Endothelial cell of umbilical vein (primary cell): ENCODE data around the gene TKFC. TPM values are rescaled to one million over a fixed set of nuclear protein-coding genes. Genes with fewer than 3 reads are reported as not detected.

ENCODE experiments used
- BruUV-seq: library from RNA; stranded (reverse); fragments of 400-500 nt; replicated peaks from 2 replicates; lab custom pipeline; 2021; lab: Mats Ljungman, UMichigan
- CTCF ChIA-PET: fragments of 300-600, 350-600 bp; sonication (Branson Sonifier 250); formaldehyde crosslinking; loops from one replicate; lab custom pipeline; 2021; ENCODE audit warnings: antibody characterized with exemption, inconsistent platforms; lab: Charles Lee
- POLR2A ChIA-PET: fragments of 300-600, 350-600 bp; sonication (Branson Sonifier 250); formaldehyde crosslinking; loops from one replicate; lab custom pipeline; 2021; ENCODE audit warnings: antibody characterized with exemption, inconsistent platforms; lab: Charles Lee
- DNase-seq: peaks from one replicate; pipeline ENCODE4 v3.0.0-alpha.2; 2011; ENCODE audit warnings: low read depth, low spot score
- FAIRE-seq: peaks from 2 replicates; lab custom pipeline; 2011; peaks lifted over from hg19 to GRCh38; lab: Jason Lieb, UNC
- H2AFZ ChIP-seq: 2 replicates; pipeline ENCODE4 v1.6.0; 2012; ENCODE audit warnings: low read depth, low read length, control low read depth, inconsistent platforms
- H3K27ac ChIP-seq: 2 replicates; pipeline ENCODE4 v1.5.1; 2011; ENCODE audit warnings: low read depth, mild to moderate bottlenecking, control low read depth, low read length, moderate library complexity; ENCODE audit not compliant: insufficient read depth
- H3K27me3 ChIP-seq, 2 experiments: 2 replicates each; pipeline versions ENCODE4 v1.6.0 to v1.6.1; 2011; ENCODE audit warnings: low read length in 2 of 2, mixed read lengths in 1 of 2; ENCODE audit not compliant: control insufficient read depth in 2 of 2, insufficient read depth in 2 of 2
- H3K36me3 ChIP-seq, 2 experiments: 2 replicates in 1 of 2; 3 replicates in 1 of 2; pipeline ENCODE4 v1.5.1; 2011; ENCODE audit warnings: low read length in 2 of 2, mild to moderate bottlenecking in 1 of 2, moderate library complexity in 1 of 2; ENCODE audit not compliant: control insufficient read depth in 2 of 2, insufficient read depth in 2 of 2; ENCODE audit errors: extremely low read depth in 1 of 2
- H3K4me1 ChIP-seq: 3 replicates; pipeline ENCODE4 v1.5.1; 2011; ENCODE audit warnings: mild to moderate bottlenecking, low read length; ENCODE audit not compliant: control insufficient read depth, insufficient read depth; ENCODE audit errors: extremely low read depth
- H3K4me2 ChIP-seq: 2 replicates; pipeline ENCODE4 v1.6.1; 2011; ENCODE audit warnings: low read length, control low read depth, mixed read lengths; ENCODE audit not compliant: insufficient read depth
- H3K4me3 ChIP-seq, 3 experiments: fragments of 200-600 bp in 1 of 3; sonication (generic), shearing (Covaris generic) in 1 of 3; replicated peaks in 1 of 3; 2 replicates each; pipeline ENCODE4 v1.5.1; 2011 to 2016; ENCODE audit warnings: control low read depth in 3 of 3, low read length in 3 of 3, mild to moderate bottlenecking in 2 of 3, inconsistent platforms in 1 of 3, low read depth in 1 of 3, moderate library complexity in 1 of 3; ENCODE audit not compliant: insufficient read depth in 1 of 3
- H3K79me2 ChIP-seq: 2 replicates; pipeline ENCODE4 v1.6.0; 2012; ENCODE audit warnings: low read length, inconsistent platforms; ENCODE audit not compliant: control insufficient read depth, insufficient read depth
- H3K9ac ChIP-seq: replicated peaks from 2 replicates; pipeline ENCODE3; 2011; ENCODE audit warnings: low read length, control low read depth; ENCODE audit not compliant: insufficient read depth; ENCODE audit errors: extremely low read depth
- H3K9me1 ChIP-seq: replicated peaks from 3 replicates; pipeline ENCODE4 v1.6.0; 2011; ENCODE audit warnings: mild to moderate bottlenecking, low read length; ENCODE audit not compliant: control insufficient read depth, insufficient read depth; ENCODE audit errors: extremely low read depth
- H3K9me3 ChIP-seq: replicated peaks from 2 replicates; pipeline ENCODE4 v1.5.1; 2012; ENCODE audit warnings: low read length, inconsistent platforms; ENCODE audit not compliant: control insufficient read depth, insufficient read depth
- H4K20me1 ChIP-seq: replicated peaks from 2 replicates; pipeline ENCODE3; 2011; ENCODE audit warnings: mild to moderate bottlenecking, low read length; ENCODE audit not compliant: control insufficient read depth, insufficient read depth; ENCODE audit errors: extremely low read depth
- EZH2 ChIP-seq: IDR thresholded peaks from 2 replicates; pipeline ENCODE4 v1.6.1; 2012; ENCODE audit warnings: borderline replicate concordance, low read depth, mild to moderate bottlenecking, moderate library complexity, low read length, inconsistent platforms; ENCODE audit not compliant: severe bottlenecking
- FOS ChIP-seq: IDR thresholded peaks from 2 replicates; pipeline ENCODE4 v1.6.1; 2011; ENCODE audit warnings: mild to moderate bottlenecking, low read length, moderate library complexity, borderline replicate concordance; ENCODE audit not compliant: insufficient read depth
- GATA2 ChIP-seq: IDR thresholded peaks from 2 replicates; pipeline ENCODE4 v1.7.0; 2011; ENCODE audit warnings: low read depth, mild to moderate bottlenecking, moderate library complexity, mixed read lengths, low read length; ENCODE audit not compliant: insufficient read length, insufficient read depth
- JUN ChIP-seq: IDR thresholded peaks from 2 replicates; pipeline ENCODE4 v1.6.1; 2011; ENCODE audit warnings: borderline replicate concordance, low read depth; ENCODE audit not compliant: insufficient read length, insufficient read depth
- MYC ChIP-seq: IDR thresholded peaks from one replicate; pipeline ENCODE4 v1.6.1; 2011; ENCODE audit warnings: mild to moderate bottlenecking, low read depth, low read length
- POLR2A ChIP-seq: IDR thresholded peaks from 2 replicates; pipeline ENCODE4 v1.6.1; 2012; ENCODE audit warnings: low read depth, mild to moderate bottlenecking, control low read depth, low read length
- POLR2AphosphoS5 ChIP-seq: IDR thresholded peaks from 2 replicates; pipeline ENCODE4 v1.6.1; 2012; ENCODE audit warnings: low read depth, mild to moderate bottlenecking, control low read depth, low read length, moderate library complexity; ENCODE audit not compliant: insufficient read depth
- dilution Hi-C: fragments of 300-500 bp; cut with MboI; formaldehyde crosslinking; loops from one replicate; pipeline ENCODE4 v1.15.0; 2019; ENCODE audit warnings: low sequenced_read_pairs; ENCODE audit not compliant: extremely low pct_ligation_motif_present
- intact Hi-C: fragments of 100-400 bp; cut with micrococcal nuclease; formaldehyde crosslinking; loops from one replicate; pipeline ENCODE4 v1.10.0; 2022
- polyA plus RNA-seq, 4 experiments: library from polyadenylated mRNA; depleted of rRNA in 3 of 4; stranded (reverse) in 3 of 4; unstranded in 1 of 4; fragments of >200 nt; gene quantifications; 2 replicates each; pipeline versions ENCODE4 v1.2.1 to v1.2.3, GENCODE V29; 2011 to 2012; ENCODE audit warnings: missing spikeins in 1 of 4
- total RNA-seq: library from RNA; stranded (reverse); gene quantifications from 2 replicates; pipeline ENCODE4 v1.2.3, GENCODE V29; 2021
- TF ChIP-seq, protein P1 (sequence below), 2 donors: IDR thresholded peaks; 1 replicate in 1 of 2; 2 replicates in 1 of 2; pipeline ENCODE4 v1.5.1; 2011; ENCODE audit warnings: low read length in 2 of 2, mild to moderate bottlenecking in 2 of 2, moderate library complexity in 2 of 2, control low read depth in 1 of 2, inconsistent platforms in 1 of 2, low read depth in 1 of 2; ENCODE audit not compliant: insufficient read depth in 1 of 2; ENCODE audit errors: extremely low read depth in 1 of 2
- TF ChIP-seq, protein P2 (sequence below): IDR thresholded peaks from 2 replicates; pipeline ENCODE4 v1.6.1; 2011; ENCODE audit not compliant: insufficient read depth, insufficient read length

TKFC gene
- total and polyA plus RNA-seq, 2 donors (not counting 3 experiments of a cell fraction or from before 2014, with no cell fraction given) = 30.8 to 31.7 TPM

DNA sequence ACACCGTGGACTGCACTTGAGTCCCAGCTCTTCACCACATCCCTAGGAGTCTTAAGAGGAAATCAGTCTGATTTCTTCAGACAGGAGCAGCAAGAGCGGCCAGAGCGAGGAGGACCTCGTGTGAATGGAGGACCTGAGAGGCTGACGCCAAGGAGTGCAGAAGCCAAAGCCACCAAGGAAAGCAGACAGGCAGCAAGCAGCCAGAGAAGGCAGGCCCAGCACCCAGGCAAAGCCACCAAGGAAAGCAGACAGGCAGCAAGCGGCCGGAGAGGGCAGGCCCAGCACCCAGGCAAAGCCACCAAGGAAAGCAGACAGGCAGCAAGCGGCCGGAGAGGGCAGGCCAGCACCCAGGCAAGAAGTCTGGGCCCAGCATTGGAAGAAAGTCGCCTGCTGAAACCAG is 16.9 kb downstream of the TKFC start:
- FAIRE-seq (no peak), DNase-seq (no peak)
- H3K4me1 ChIP-seq = peaks cover 14% of the 10 kb centered on the region
- H3K9me1 ChIP-seq = no peaks in the 10 kb centered on the region
- ChIA-PET CTCF (interaction anchor here (0.6 to 2.2 kb wide), 2 partner anchors 10 to 36 kb away, joined by 3 to 6 read pairs; no protein-coding TSS in a partner anchor), POLR2A (no interaction called here)
- dilution Hi-C loops (no loop called here), intact Hi-C loops (loop anchor here (1.0 kb wide), 1 partner anchor 17 kb away; the partner anchor contains the start of genes DDB1 and TKFC)
- H4K20me1 ChIP-seq = no peaks in the 10 kb centered on the region
- no peak overlapping the region for H3K9ac ChIP-seq
- H3K27ac ChIP-seq = no peak overlapping the region
- no peak overlapping the region for H3K4me2 ChIP-seq
- TF ChIP-seq POLR2A (no peak), EZH2 (no peak), MYC (no peak)
- TF ChIP-seq, protein P1, sequence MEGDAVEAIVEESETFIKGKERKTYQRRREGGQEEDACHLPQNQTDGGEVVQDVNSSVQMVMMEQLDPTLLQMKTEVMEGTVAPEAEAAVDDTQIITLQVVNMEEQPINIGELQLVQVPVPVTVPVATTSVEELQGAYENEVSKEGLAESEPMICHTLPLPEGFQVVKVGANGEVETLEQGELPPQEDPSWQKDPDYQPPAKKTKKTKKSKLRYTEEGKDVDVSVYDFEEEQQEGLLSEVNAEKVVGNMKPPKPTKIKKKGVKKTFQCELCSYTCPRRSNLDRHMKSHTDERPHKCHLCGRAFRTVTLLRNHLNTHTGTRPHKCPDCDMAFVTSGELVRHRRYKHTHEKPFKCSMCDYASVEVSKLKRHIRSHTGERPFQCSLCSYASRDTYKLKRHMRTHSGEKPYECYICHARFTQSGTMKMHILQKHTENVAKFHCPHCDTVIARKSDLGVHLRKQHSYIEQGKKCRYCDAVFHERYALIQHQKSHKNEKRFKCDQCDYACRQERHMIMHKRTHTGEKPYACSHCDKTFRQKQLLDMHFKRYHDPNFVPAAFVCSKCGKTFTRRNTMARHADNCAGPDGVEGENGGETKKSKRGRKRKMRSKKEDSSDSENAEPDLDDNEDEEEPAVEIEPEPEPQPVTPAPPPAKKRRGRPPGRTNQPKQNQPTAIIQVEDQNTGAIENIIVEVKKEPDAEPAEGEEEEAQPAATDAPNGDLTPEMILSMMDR (IDR thresholded peaks at IDR 0.05; ENCODE audit: extremely low read depth in 1 of 2, insufficient read depth in 1 of 2, low read depth in 1 of 2, low read length in 2 of 2) = no peak
- no peaks in the 10 kb centered on the region for H3K27me3 ChIP-seq
- H2AFZ ChIP-seq = no peak overlapping the region
- H3K9me3 ChIP-seq = no peaks in the 10 kb centered on the region
- no TSS peak for BruUV-seq
- no peaks in the 10 kb centered on the region for H3K79me2 ChIP-seq
- H3K4me3 ChIP-seq = no peak overlapping the region
- H3K36me3 ChIP-seq = peaks cover 0 to 20% of the 10 kb centered on the region in 2 experiments

DNA sequence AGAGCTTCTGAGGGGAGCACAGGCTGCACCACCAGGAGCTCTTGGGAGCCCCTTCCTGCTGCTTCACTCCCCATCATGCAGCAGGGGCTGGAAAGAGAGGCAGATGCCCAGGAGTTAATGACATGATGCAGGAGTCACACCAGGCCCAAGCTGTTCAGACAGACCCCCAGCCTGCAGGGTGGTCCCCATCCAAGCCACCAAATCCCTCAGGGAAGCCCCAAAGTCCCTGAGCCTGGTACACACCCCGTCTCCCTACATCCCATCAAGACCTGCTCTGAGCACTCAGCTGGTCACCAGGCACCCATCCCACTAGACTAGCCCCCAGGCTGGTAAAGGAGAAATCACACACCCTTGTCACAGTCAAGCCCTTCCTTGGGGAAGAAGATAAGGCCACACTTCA is 17.3 kb downstream of the TKFC start:
- no peak overlapping the region for H3K9ac ChIP-seq
- POLR2A ChIA-PET = no interaction called here
- no peak overlapping the region for H3K4me3 ChIP-seq
- no peaks in the 10 kb centered on the region for H4K20me1 ChIP-seq
- no peak overlapping the region for H3K27ac ChIP-seq
- no peaks in the 10 kb centered on the region for H3K27me3 ChIP-seq
- TF ChIP-seq, protein P2, sequence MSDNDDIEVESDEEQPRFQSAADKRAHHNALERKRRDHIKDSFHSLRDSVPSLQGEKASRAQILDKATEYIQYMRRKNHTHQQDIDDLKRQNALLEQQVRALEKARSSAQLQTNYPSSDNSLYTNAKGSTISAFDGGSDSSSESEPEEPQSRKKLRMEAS = no peak
- no peak for TF ChIP-seq EZH2
- no peak for TF ChIP-seq POLR2A
- TF ChIP-seq FOS = no peak
- TF ChIP-seq, protein P1 (IDR thresholded peaks at IDR 0.05; ENCODE audit: extremely low read depth in 1 of 2, insufficient read depth in 1 of 2, low read depth in 1 of 2, low read length in 2 of 2) = no peak
- TF ChIP-seq POLR2AphosphoS5 = no peak
- TF ChIP-seq MYC = no peak
- no peak for TF ChIP-seq GATA2
- no peak for TF ChIP-seq JUN
- dilution Hi-C loops = no loop called here
- CTCF ChIA-PET = no interaction called here
- H2AFZ ChIP-seq = no peak overlapping the region
- H3K79me2 ChIP-seq = no peaks in the 10 kb centered on the region
- DNase-seq (no peak), FAIRE-seq (no peak)
- no peak overlapping the region for H3K4me2 ChIP-seq
- peaks cover 0 to 20% of the 10 kb centered on the region in 2 experiments for H3K36me3 ChIP-seq
- no peaks in the 10 kb centered on the region for H3K9me1 ChIP-seq
- intact Hi-C loops = loop anchor here (1.0 kb wide), 1 partner anchor 17 kb away; the partner anchor contains the start of genes DDB1 and TKFC
- H3K9me3 ChIP-seq = no peaks in the 10 kb centered on the region
- peaks cover 14% of the 10 kb centered on the region for H3K4me1 ChIP-seq
- no TSS peak for BruUV-seq
